Lung (tissue), 12 donors: Measurements from ENCODE around the gene STK38L. TPM values are rescaled to one million over a fixed set of nuclear protein-coding genes. Genes with fewer than 3 reads are reported as not detected.

Source experiments
- ATAC-seq: fragments of 200-7000 bp; cut with Tn5 transposase; one replicate; pipeline ENCODE4 v1.9.1; 2020; ENCODE audit warnings: moderate number of reproducible peaks; ENCODE audit not compliant: insufficient read depth, low FRiP score
- DNase-seq, 3 donors: peaks; one replicate each; pipeline ENCODE4 v3.0.0-alpha.2; 2013 to 2017
- H3K27ac ChIP-seq, 2 donors: one replicate each; pipeline ENCODE4 v1.5.1; 2013; ENCODE audit warnings: mild to moderate bottlenecking in 2 of 2, moderate library complexity in 2 of 2, control low read depth in 1 of 2, inconsistent platforms in 1 of 2, low read depth in 1 of 2, low read length in 1 of 2
- H3K27me3 ChIP-seq, 3 donors: one replicate each; pipeline ENCODE4 v1.5.1; 2013; ENCODE audit warnings: low read length in 2 of 3; ENCODE audit not compliant: control insufficient read depth in 3 of 3, insufficient read depth in 3 of 3
- H3K36me3 ChIP-seq, 4 donors: one replicate each; pipeline ENCODE4 v1.5.1; 2013; ENCODE audit warnings: low read length in 4 of 4, mild to moderate bottlenecking in 1 of 4, moderate library complexity in 1 of 4; ENCODE audit not compliant: control insufficient read depth in 4 of 4, insufficient read depth in 4 of 4
- H3K4me1 ChIP-seq, 5 donors: one replicate each; pipeline ENCODE4 v1.5.1; 2013; ENCODE audit warnings: low read length in 5 of 5, mild to moderate bottlenecking in 2 of 5, moderate library complexity in 1 of 5; ENCODE audit not compliant: control insufficient read depth in 5 of 5, insufficient read depth in 5 of 5
- H3K4me3 ChIP-seq: one replicate; pipeline ENCODE4 v1.5.1; 2013; ENCODE audit warnings: mild to moderate bottlenecking, control low read depth, moderate library complexity
- H3K9ac ChIP-seq, 2 donors: one replicate each; pipeline ENCODE4 v1.5.1; 2013; ENCODE audit warnings: low read length in 2 of 2, control low read depth in 1 of 2; ENCODE audit not compliant: insufficient read depth in 1 of 2
- H3K9me3 ChIP-seq, 4 donors: one replicate each; pipeline ENCODE4 v1.5.1; 2013; ENCODE audit warnings: low read length in 3 of 4, mild to moderate bottlenecking in 1 of 4, moderate library complexity in 1 of 4; ENCODE audit not compliant: control insufficient read depth in 4 of 4, insufficient read depth in 3 of 4
- CTCF ChIP-seq: IDR thresholded peaks from 2 replicates; pipeline ENCODE4 v1.5.1; 2012; ENCODE audit warnings: mild to moderate bottlenecking; ENCODE audit errors: control extremely low read depth, extremely low read depth
- WGBS, 2 donors: extraction: QIAGEN DNeasy Blood & Tissue Kit; methylation state at CpG; one replicate each; pipeline ENCODE4 v1.1.7; 2013; 5-methylcytosine and 5-hydroxymethylcytosine counted together
- polyA plus RNA-seq, 2 donors: library from polyadenylated mRNA; stranded (reverse); fragments of 200-250 nt; gene quantifications; one replicate each; pipeline ENCODE4 v1.2.1, GENCODE V29; 2013
- total RNA-seq, 2 donors: library from RNA; depleted of rRNA in 1 of 2; stranded (reverse); fragments of >200 nt in 1 of 2; gene quantifications; one replicate each; pipeline ENCODE4 v1.2.1, GENCODE V29; 2014 to 2021
- donor health status: control.
- donor health status: control.
- donor health status: Bipolar disorder and iron deficiency.
- donor health status: healthy.
- donor health status: DM: yes; HTN: yes; CAD: no.

The STK38L gene
- total and polyA plus RNA-seq, 4 donors, result 6.5 to 41.5 (median 18.5) TPM

GRCh38 chr12:27333403-27334009 lies 89.4 kb downstream of the STK38L start:
- peaks cover 0 to 16% (median 16%) of the 10 kb centered on the region in 3 donors for H3K27me3 ChIP-seq
- no peaks in the 10 kb centered on the region for H3K9me3 ChIP-seq
- DNase-seq (peak; percentile 20 to 29 (median 22)), ATAC-seq (peak; percentile 15)
- H3K36me3 ChIP-seq, result no peaks in the 10 kb centered on the region
- no peak overlapping the region for H3K9ac ChIP-seq
- H3K27ac ChIP-seq, result no peak overlapping the region
- H3K4me1 ChIP-seq, result peaks cover 0 to 13% (median 0%) of the 10 kb centered on the region in 5 donors
- WGBS, 2 donors, result 1 to 2% methylated on average over 40 of the region's 40 CpGs
- TF ChIP-seq CTCF, result no peak
- H3K4me3 ChIP-seq, result peak overlapping the region; percentile 82

- H3K4me3 ChIP-seq, result no peak overlapping the region
- peak in 1 of 3 donors; percentile 8 for DNase-seq
- ATAC-seq, result no peak
- H3K9ac ChIP-seq, result no peak overlapping the region
- peaks cover 0 to 13% (median 0%) of the 10 kb centered on the region in 5 donors for H3K4me1 ChIP-seq
- no peaks in the 10 kb centered on the region for H3K9me3 ChIP-seq
- peaks cover 0 to 16% (median 16%) of the 10 kb centered on the region in 3 donors for H3K27me3 ChIP-seq
- H3K27ac ChIP-seq, result no peak overlapping the region
- no peak for TF ChIP-seq CTCF
- WGBS, 2 donors, result 60 to 79% methylated on average over 7 of the region's 7 CpGs
- H3K36me3 ChIP-seq, result no peaks in the 10 kb centered on the region
Observed at GRCh38 chr12:27334042-27334720, 90.1 kb downstream of the STK38L start.

GRCh38 chr12:27334721-27335082 lies 90.6 kb downstream of the STK38L start:
- DNase-seq, result no peak
- Histone ChIP-seq H3K9ac (no peak overlapping the region), H3K36me3 (no peaks in the 10 kb centered on the region), H3K9me3 (no peaks in the 10 kb centered on the region), H3K4me3 (no peak overlapping the region), H3K27ac (no peak overlapping the region), H3K4me1 (peaks cover 0 to 13% (median 0%) of the 10 kb centered on the region in 5 donors), H3K27me3 (peaks cover 0 to 16% (median 16%) of the 10 kb centered on the region in 3 donors)
- ATAC-seq, result no peak
- WGBS, 2 donors, result 80 to 92% methylated on average over 6 of the region's 6 CpGs
- no peak for TF ChIP-seq CTCF
